GM19395 (cell line): ENCODE measurements around the gene PKIG.

Experiments
- ATAC-seq: cut with Tn5 transposase; IDR thresholded peaks from one replicate; pipeline ENCODE4 v1.9.1; 2021; ENCODE audit warnings: mild to moderate bottlenecking, moderate library complexity; ENCODE audit not compliant: unreplicated experiment

PKIG gene

DNA sequence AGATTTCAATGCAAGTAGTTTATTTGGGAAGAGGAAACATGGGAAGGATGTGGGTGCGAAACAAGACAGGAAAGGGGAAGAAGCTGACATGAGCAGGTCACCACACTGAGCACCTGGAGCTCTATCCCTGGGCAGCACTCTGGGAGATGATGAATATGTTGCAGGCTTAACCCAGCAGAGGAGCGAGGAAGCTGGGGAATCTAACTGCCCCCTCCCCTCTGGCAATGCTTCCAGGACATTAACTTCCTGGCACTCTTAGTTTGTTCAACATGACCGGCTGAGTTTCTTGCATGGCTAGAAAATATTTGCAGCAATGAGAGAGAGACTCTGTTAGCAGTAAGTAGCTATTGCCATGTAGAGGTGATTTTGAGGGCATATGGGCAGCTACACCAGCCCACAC, 74.1 kb downstream of the PKIG start:
- ATAC-seq = no peak

DNA sequence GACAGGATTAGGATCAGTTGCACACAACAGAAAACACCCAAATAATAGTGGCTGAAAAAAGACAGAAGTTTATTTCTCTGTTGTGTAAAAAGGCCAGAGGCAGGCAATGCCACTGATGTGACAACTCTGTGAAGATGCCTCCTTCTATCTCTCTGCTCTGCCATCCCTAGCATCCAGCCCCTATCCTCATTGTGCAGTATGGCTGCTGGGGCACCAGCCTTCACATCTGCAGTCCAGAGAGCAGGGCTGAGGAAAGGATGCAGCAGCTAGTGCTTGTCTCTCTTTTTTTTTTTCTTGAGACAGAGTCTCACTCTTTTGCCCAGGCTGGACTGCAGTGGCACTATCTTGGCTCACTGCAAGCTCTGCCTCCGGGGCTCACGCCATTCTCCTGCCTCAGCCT, 75.5 kb downstream of the PKIG start:
- ATAC-seq = no peak

DNA sequence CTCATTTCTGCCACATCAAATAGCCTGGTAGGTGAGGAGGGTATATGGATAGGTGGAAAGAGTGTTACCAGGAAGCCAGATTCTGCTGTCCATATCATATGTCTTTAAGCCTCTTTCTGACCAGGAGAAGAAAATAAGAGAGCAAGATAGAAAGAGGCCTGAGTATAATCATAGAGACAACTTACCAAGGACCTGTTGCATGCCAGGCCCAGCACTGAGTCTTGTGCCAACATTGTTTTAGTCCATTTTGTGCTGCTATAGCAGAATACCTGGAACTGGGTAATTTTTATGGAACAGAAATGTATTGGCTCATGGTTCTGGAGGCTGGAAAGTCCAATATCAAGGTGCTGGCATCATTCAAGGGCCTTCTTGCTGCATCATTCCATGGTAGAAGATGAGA, 76.4 kb downstream of the PKIG start:
- ATAC-seq = no peak

DNA sequence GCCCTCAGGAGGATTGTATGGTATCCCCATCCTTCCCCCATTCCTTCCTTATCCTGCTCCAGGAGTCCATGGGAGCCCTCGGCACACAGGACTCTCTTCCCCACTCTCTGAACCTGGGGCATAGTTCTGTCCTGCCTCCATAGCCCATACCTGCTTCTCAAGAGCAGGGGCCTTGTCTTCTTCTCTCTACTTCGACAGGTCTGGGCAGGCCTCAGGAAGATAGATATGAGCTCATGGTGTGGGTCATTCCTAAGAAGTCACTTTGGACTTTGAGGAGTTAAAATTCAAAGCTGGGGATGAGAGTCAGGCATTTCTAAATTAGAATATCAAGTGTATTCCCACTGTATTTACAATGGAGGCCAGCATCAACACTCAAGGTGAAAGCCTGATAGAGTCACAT, 77.6 kb downstream of the PKIG start:
- ATAC-seq = no peak

DNA sequence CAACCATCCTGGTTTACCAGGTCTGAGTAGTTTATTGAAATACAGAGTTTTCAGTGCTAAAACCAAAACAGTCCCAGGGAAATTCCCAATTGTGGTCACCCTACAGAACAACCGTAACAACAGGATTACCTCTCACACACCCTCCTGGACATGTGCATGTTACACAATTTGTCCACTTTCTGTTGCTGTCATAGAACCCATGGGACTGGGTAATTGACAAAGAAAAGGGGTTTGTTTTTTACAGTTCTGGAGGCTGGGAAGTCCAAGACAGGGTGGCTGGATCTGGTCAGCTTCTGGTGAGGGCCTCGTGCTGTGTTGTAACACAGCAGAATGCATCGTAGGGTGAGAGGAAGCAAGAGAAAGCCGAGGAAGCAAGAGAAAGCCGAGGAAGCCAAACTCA, 78.2 kb downstream of the PKIG start:
- no peak for ATAC-seq

DNA sequence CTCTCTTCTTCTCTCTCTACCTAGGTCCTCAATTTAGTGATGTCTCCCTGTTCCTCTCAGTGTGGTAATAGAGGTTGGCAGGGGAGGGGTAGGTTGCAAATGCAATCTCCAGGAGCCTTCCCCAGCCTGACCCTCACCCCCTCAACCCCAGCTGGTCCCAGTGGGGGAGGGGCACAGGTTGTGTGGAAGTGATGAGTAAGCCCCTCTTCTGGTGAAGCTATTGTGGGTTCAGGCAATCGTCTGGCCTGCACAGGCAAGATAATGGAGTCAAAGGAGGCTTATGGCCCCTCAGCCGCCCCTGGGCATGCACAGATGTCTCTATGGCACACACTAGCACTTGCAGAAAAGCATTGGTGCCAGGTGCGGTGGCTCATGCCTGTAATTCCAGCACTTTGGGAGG, 79.9 kb downstream of the PKIG start:
- no peak for ATAC-seq

DNA sequence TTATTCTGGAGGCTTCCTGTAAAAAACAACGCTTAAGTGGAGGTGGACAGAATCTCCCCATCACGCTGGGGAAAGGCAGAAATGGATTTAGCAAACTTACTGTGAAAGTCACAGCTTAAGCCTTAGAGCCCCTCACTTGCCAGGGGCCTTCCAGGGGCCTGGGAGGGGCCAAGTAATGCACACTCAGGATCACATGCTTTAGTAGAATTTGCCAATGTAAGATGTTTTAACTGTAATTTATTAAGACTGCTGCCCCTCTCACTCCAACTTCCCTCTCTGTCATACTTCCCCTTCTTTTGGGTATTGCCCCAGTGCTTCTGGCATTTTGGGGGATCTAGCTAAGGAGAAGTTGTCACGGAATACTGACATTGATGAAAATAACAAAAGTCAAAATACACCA, 81.8 kb downstream of the PKIG start:
- ATAC-seq = no peak

DNA sequence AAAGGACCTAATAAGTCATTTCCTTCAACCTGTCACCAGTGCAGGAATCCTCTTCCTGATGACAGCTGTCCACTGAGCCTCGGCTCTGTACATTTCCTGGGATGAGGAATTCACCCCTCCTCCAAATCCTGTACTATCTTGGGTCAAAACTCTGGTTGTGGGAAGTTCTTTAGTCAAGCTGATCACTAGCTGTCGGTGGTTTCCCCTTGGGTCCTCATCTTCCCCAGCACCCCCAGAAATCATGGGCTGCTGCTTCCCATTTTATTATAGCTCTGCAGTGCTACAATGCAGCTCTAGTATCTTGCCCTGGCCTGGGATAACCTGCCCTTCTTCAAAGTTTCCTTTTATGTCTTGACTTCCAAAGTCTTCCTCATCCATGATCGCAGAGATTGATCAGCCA, 83.7 kb downstream of the PKIG start:
- no peak for ATAC-seq
